Measurements from ENCODE around the gene AFDN. TPM values are rescaled to one million over a fixed set of nuclear protein-coding genes. Genes with fewer than 3 reads are reported as not detected.

Gene AFDN
- total and polyA plus RNA-seq, 3 donors from 2014 or later, result 87.6 to 333 (median 291) TPM

- H3K36me3 ChIP-seq (ENCODE audit: low read depth, missing control alignments), result no peaks in the 10 kb centered on the region
- DNase-seq, result no peak
- intact Hi-C loops (cut with DNase I; ENCODE audit: low total_unique reads), result no loop called here
- H3K4me3 ChIP-seq, result no peak overlapping the region
- no peak for TF ChIP-seq POLR2A (IDR thresholded peaks at IDR 0.05)
- TF ChIP-seq CTCF (IDR thresholded peaks at IDR 0.05), result no peak
- 76 to 87% methylated on average over 1 of the region's 1 CpG for WGBS, 2 donors
- H3K9me3 ChIP-seq, result no peaks in the 10 kb centered on the region
- H3K27me3 ChIP-seq, result no peaks in the 10 kb centered on the region
- H3K27ac ChIP-seq, result no peak overlapping the region
- peaks cover 12% of the 10 kb centered on the region for H3K4me1 ChIP-seq
Measured at GRCh38 chr6:167842457-167842856, 15.7 kb downstream of the AFDN start.

GRCh38 chr6:167843023-167843422 lies 16.3 kb downstream of the AFDN start:
- H3K4me1 ChIP-seq, result peaks cover 12% of the 10 kb centered on the region
- intact Hi-C loops (cut with DNase I; ENCODE audit: low total_unique reads), result no loop called here
- no peaks in the 10 kb centered on the region for H3K27me3 ChIP-seq
- WGBS, 2 donors, result 94 to 95% methylated on average over 1 of the region's 1 CpG
- H3K4me3 ChIP-seq, result no peak overlapping the region
- TF ChIP-seq CTCF (IDR thresholded peaks at IDR 0.05) (no peak), POLR2A (IDR thresholded peaks at IDR 0.05) (no peak)
- no peaks in the 10 kb centered on the region for H3K9me3 ChIP-seq
- H3K36me3 ChIP-seq (ENCODE audit: low read depth, missing control alignments), result no peaks in the 10 kb centered on the region
- H3K27ac ChIP-seq, result no peak overlapping the region
- DNase-seq, result no peak

- WGBS, 2 donors, result 88 to 91% methylated on average over 4 of the region's 4 CpGs
- Histone ChIP-seq H3K27ac (no peak overlapping the region), H3K9me3 (no peaks in the 10 kb centered on the region), H3K4me1 (peaks cover 11% of the 10 kb centered on the region), H3K27me3 (no peaks in the 10 kb centered on the region), H3K4me3 (no peak overlapping the region), H3K36me3 (ENCODE audit: low read depth, missing control alignments) (no peaks in the 10 kb centered on the region)
- TF ChIP-seq POLR2A (IDR thresholded peaks at IDR 0.05) (no peak), CTCF (IDR thresholded peaks at IDR 0.05) (no peak)
- no peak for DNase-seq
- intact Hi-C loops (cut with DNase I; ENCODE audit: low total_unique reads), result no loop called here
Measured at GRCh38 chr6:167845856-167846255, 19.1 kb downstream of the AFDN start.

- Histone ChIP-seq H3K4me3 (no peak overlapping the region), H3K36me3 (ENCODE audit: low read depth, missing control alignments) (no peaks in the 10 kb centered on the region), H3K4me1 (peaks cover 6% of the 10 kb centered on the region), H3K27me3 (no peaks in the 10 kb centered on the region), H3K9me3 (no peaks in the 10 kb centered on the region), H3K27ac (no peak overlapping the region)
- no peak for TF ChIP-seq CTCF (IDR thresholded peaks at IDR 0.05)
- TF ChIP-seq POLR2A (IDR thresholded peaks at IDR 0.05), result no peak
- intact Hi-C loops (cut with DNase I; ENCODE audit: low total_unique reads), result no loop called here
- 79 to 82% methylated on average over 6 of the region's 6 CpGs for WGBS, 2 donors
- DNase-seq, result no peak
Measured at GRCh38 chr6:167846997-167847606, 20.4 kb downstream of the AFDN start.

- DNase-seq, result no peak
- Histone ChIP-seq H3K36me3 (ENCODE audit: low read depth, missing control alignments) (no peaks in the 10 kb centered on the region), H3K27me3 (no peaks in the 10 kb centered on the region), H3K9me3 (no peaks in the 10 kb centered on the region), H3K4me1 (peaks cover 6% of the 10 kb centered on the region), H3K4me3 (no peak overlapping the region), H3K27ac (no peak overlapping the region)
- TF ChIP-seq POLR2A (IDR thresholded peaks at IDR 0.05) (no peak), CTCF (IDR thresholded peaks at IDR 0.05) (no peak)
- intact Hi-C loops (cut with DNase I; ENCODE audit: low total_unique reads), result no loop called here
- 42 to 67% methylated on average over 1 of the region's 1 CpG for WGBS, 2 donors
Measured at GRCh38 chr6:167847936-167848335, 21.2 kb downstream of the AFDN start.
